ENCODE results near the gene PRSS22. TPM values are rescaled to one million over a fixed set of nuclear protein-coding genes. Genes with fewer than 3 reads are reported as not detected.

Gene PRSS22
- total RNA-seq, 6 donors from 2014 or later: 9.3 to 24.8 (median 16.6) TPM

DNA sequence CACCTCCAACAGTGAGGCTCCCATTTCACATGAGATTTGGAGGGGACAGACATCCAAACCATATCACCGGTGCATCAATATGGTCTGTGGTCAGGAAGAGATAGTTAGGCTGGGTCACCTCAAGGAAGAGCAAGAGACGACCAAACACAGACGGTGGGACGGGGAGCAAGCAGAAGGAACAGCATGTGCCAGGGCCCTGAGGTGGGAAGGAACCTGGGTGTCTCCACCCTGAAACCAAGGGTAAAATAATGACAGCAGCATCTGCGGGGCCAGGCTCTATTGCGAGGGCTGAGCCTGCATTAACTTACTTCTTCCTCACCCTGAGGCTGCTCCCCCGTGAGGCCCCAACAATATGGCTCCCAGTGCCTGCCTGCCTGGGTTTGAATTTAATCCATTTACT is 49.8 kb downstream of the PRSS22 start:
- Histone ChIP-seq H3K4me3 (no peak overlapping the region), H3K9me3 (peaks cover 7 to 9% (median 8%) of the 10 kb centered on the region in 4 donors), H3K27ac (no peak overlapping the region), H3K27me3 (no peaks in the 10 kb centered on the region), H3K36me3 (no peaks in the 10 kb centered on the region), H3K4me1 (no peaks in the 10 kb centered on the region)
- ATAC-seq (ENCODE audit: low FRiP score in 2 of 2) (no peak), DNase-seq (no peak)
- TF ChIP-seq EP300 (IDR thresholded peaks at IDR 0.05) (no peak), POLR2AphosphoS5 (IDR thresholded peaks at IDR 0.05) (no peak), POLR2A (IDR thresholded peaks at IDR 0.05) (no peak)
- TF ChIP-seq, protein P1, sequence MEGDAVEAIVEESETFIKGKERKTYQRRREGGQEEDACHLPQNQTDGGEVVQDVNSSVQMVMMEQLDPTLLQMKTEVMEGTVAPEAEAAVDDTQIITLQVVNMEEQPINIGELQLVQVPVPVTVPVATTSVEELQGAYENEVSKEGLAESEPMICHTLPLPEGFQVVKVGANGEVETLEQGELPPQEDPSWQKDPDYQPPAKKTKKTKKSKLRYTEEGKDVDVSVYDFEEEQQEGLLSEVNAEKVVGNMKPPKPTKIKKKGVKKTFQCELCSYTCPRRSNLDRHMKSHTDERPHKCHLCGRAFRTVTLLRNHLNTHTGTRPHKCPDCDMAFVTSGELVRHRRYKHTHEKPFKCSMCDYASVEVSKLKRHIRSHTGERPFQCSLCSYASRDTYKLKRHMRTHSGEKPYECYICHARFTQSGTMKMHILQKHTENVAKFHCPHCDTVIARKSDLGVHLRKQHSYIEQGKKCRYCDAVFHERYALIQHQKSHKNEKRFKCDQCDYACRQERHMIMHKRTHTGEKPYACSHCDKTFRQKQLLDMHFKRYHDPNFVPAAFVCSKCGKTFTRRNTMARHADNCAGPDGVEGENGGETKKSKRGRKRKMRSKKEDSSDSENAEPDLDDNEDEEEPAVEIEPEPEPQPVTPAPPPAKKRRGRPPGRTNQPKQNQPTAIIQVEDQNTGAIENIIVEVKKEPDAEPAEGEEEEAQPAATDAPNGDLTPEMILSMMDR (IDR thresholded peaks at IDR 0.05): no peak
- WGBS, 2 donors: 86 to 97% methylated on average over 7 of the region's 7 CpGs

DNA sequence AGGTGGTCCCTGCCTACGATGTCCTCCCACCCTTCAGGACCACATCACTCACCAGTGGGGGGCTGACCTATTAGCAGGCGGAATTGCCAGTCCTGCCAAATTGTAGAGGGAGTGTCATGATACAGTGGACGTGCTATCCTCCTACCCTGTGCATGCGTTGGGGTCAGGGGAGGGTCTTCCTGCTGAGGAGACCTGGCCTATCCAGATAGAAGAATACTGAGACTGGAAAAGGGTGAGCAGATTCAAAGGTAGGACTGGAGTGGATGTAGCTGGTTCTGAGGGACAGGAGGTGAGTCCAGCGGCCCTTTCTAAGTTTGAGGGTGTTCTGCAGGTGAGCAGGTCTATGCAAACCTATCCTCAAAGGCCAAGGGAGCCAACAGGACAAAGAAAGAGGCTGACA is 51.7 kb downstream of the PRSS22 start:
- Histone ChIP-seq H3K27ac (no peak overlapping the region), H3K4me1 (no peaks in the 10 kb centered on the region), H3K27me3 (no peaks in the 10 kb centered on the region), H3K9me3 (peaks cover 7 to 9% (median 8%) of the 10 kb centered on the region in 4 donors), H3K36me3 (no peaks in the 10 kb centered on the region), H3K4me3 (no peak overlapping the region)
- TF ChIP-seq, protein P1 (IDR thresholded peaks at IDR 0.05): no peak
- TF ChIP-seq POLR2A (IDR thresholded peaks at IDR 0.05) (no peak), POLR2AphosphoS5 (IDR thresholded peaks at IDR 0.05) (no peak), EP300 (IDR thresholded peaks at IDR 0.05) (no peak)
- ATAC-seq (ENCODE audit: low FRiP score in 2 of 2): no peak
- 66 to 74% methylated on average over 5 of the region's 5 CpGs for WGBS, 2 donors
- no peak for DNase-seq

DNA sequence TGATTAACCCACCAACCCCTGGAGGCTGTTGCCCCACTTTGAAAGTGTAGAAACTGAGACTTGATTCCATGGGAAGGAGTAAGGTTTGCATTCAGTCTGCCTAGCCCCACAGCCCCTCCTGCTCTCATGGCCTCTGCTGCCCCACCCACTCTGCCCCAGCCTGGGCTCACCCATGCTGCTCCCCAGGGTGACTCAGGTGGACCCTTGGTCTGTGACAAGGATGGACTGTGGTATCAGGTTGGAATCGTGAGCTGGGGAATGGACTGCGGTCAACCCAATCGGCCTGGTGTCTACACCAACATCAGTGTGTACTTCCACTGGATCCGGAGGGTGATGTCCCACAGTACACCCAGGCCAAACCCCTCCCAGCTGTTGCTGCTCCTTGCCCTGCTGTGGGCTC is 53.2 kb downstream of the PRSS22 start:
- DNase-seq: no peak
- no peak overlapping the region for H3K4me3 ChIP-seq
- H3K27ac ChIP-seq: no peak overlapping the region
- H3K36me3 ChIP-seq: no peaks in the 10 kb centered on the region
- 90 to 100% methylated on average over 1 to 4 of the region's 4 CpGs for WGBS, 2 donors
- TF ChIP-seq POLR2A (IDR thresholded peaks at IDR 0.05): no peak
- TF ChIP-seq POLR2AphosphoS5 (IDR thresholded peaks at IDR 0.05): no peak
- TF ChIP-seq, protein P1 (IDR thresholded peaks at IDR 0.05): no peak
- TF ChIP-seq EP300 (IDR thresholded peaks at IDR 0.05): no peak
- ATAC-seq (ENCODE audit: low FRiP score in 2 of 2): no peak
- H3K4me1 ChIP-seq: no peaks in the 10 kb centered on the region
- H3K27me3 ChIP-seq: no peaks in the 10 kb centered on the region
- H3K9me3 ChIP-seq: peaks cover 7 to 9% (median 8%) of the 10 kb centered on the region in 4 donors

DNA sequence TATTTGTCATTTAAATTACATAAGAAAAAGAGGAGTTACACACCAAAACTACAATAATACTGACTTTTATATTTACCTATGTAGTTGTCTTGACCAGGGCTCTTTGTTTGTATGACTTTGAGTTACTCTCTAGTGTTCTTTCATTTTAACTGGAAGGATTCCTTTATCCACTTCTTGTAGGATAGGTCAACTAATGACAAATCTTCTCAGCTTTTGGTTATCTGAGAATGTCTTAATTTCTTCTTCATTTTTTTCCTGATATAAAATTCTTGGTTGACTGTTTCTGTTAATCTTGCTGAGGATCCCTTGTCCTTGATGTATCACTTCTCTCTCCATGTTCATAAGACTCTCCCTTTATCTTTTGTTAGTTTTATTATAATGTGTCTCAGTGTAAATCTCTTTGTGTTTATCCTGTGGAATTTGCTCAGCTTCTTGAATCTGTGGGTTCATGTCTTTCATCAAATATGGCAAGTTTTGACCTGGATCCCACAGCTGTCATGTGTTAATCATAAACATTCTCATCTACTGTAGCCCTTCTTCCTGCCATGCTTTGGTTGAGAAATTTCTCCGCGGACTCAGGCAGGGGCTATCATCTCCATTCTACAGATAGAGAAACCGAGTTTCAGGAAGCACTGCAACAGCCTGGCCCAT is 54.3 kb downstream of the PRSS22 start:
- H3K9me3 ChIP-seq: peaks cover 7 to 9% (median 8%) of the 10 kb centered on the region in 4 donors
- no peak for TF ChIP-seq POLR2A (IDR thresholded peaks at IDR 0.05)
- TF ChIP-seq, protein P1 (IDR thresholded peaks at IDR 0.05): no peak
- no peak for TF ChIP-seq EP300 (IDR thresholded peaks at IDR 0.05)
- no peak for TF ChIP-seq POLR2AphosphoS5 (IDR thresholded peaks at IDR 0.05)
- H3K36me3 ChIP-seq: no peaks in the 10 kb centered on the region
- peaks cover 0 to 9% (median 3%) of the 10 kb centered on the region in 4 donors for H3K4me1 ChIP-seq
- no peaks in the 10 kb centered on the region for H3K27me3 ChIP-seq
- H3K4me3 ChIP-seq: no peak overlapping the region
- no peak overlapping the region for H3K27ac ChIP-seq
- DNase-seq (no peak), ATAC-seq (ENCODE audit: low FRiP score in 2 of 2) (no peak)
- 80 to 86% methylated on average over 3 of the region's 3 CpGs for WGBS, 2 donors

Other genes starting within 250 kb of the PRSS22 start
- 10 to 100 TPM; 25.7 to 45.5 (median 33.0) TPM for gene KCTD5, start 175.6 kb downstream of the PRSS22 start, total RNA-seq
- gene PRSS27, start 137.9 kb downstream of the PRSS22 start, total RNA-seq: 1 to 10 TPM in 5 of 6 donors, under 1 TPM in 1; 0.91 to 8.1 (median 1.8) TPM
- 1,000 to 10,000 TPM in 2 of 6 donors, 100 to 1,000 TPM in 4; 317 to 3,815 (median 582) TPM for gene SRRM2, start 105.5 kb downstream of the PRSS22 start, total RNA-seq
- gene ELOB, start 80.9 kb downstream of the PRSS22 start, total RNA-seq: 100 to 1,000 TPM in 5 of 6 donors, 10 to 100 TPM in 1; 73.3 to 245 (median 145) TPM
- under 1 TPM in 2 of 6 donors, not detected in 4; 0.20 to 0.92 TPM for gene PRSS33, start 70.6 kb downstream of the PRSS22 start, total RNA-seq
- under 1 TPM in 2 of 6 donors, not detected in 4; 0.57 to 0.78 TPM for gene PRSS41, start 59.7 kb downstream of the PRSS22 start, total RNA-seq
- 10 to 100 TPM in 3 of 6 donors, 1 to 10 TPM in 2, not detected in 1; 1.2 to 16.2 (median 14.5) TPM for gene PRSS21, start 40.9 kb downstream of the PRSS22 start, total RNA-seq
- gene ZG16B, start 27.9 kb downstream of the PRSS22 start, total RNA-seq: 1 to 10 TPM in 2 of 6 donors, under 1 TPM in 1, not detected in 3; 0.69 to 2.0 (median 1.2) TPM
- gene FLYWCH2, start 25.0 kb upstream of the PRSS22 start, total RNA-seq: 10 to 100 TPM; 31.2 to 70.1 (median 39.7) TPM
- 100 to 1,000 TPM in 1 of 6 donors, 10 to 100 TPM in 5; 19.3 to 162 (median 43.4) TPM for gene FLYWCH1, start 53.8 kb upstream of the PRSS22 start, total RNA-seq
- gene KREMEN2, start 106.1 kb upstream of the PRSS22 start, total RNA-seq: not detected
- gene PAQR4, start 111.2 kb upstream of the PRSS22 start, total RNA-seq: 10 to 100 TPM in 2 of 6 donors, 1 to 10 TPM in 4; 5.2 to 13.5 (median 8.3) TPM
- gene PKMYT1, start 122.3 kb upstream of the PRSS22 start, total RNA-seq: 10 to 100 TPM in 1 of 6 donors, 1 to 10 TPM in 4, under 1 TPM in 1; 0.39 to 19.1 (median 5.4) TPM
- gene CLDN9, start 154.8 kb upstream of the PRSS22 start, total RNA-seq: 1 to 10 TPM in 4 of 6 donors, under 1 TPM in 2; 0.57 to 5.9 (median 1.1) TPM
- 1 to 10 TPM in 1 of 6 donors, under 1 TPM in 2, not detected in 3; 0.30 to 1.9 (median 0.72) TPM for gene CLDN6, start 160.0 kb upstream of the PRSS22 start, total RNA-seq
- gene TNFRSF12A, start 162.2 kb upstream of the PRSS22 start, total RNA-seq: 100 to 1,000 TPM in 1 of 6 donors, 10 to 100 TPM in 5; 37.7 to 431 (median 76.5) TPM
- 10 to 100 TPM; 28.3 to 85.1 (median 42.2) TPM for gene HCFC1R1, start 165.8 kb upstream of the PRSS22 start, total RNA-seq
- 10 to 100 TPM; 18.5 to 40.8 (median 33.1) TPM for gene THOC6, start 165.9 kb upstream of the PRSS22 start, total RNA-seq
- 10 to 100 TPM; 18.5 to 98.5 (median 35.0) TPM for gene BICDL2, start 178.8 kb upstream of the PRSS22 start, total RNA-seq
- 10 to 100 TPM; 10.0 to 41.4 (median 20.5) TPM for gene MMP25, start 188.4 kb upstream of the PRSS22 start, total RNA-seq
- 100 to 1,000 TPM in 3 of 6 donors, 10 to 100 TPM in 3; 31.4 to 220 (median 116) TPM for gene IL32, start 207.5 kb upstream of the PRSS22 start, total RNA-seq
- 1 to 10 TPM in 1 of 6 donors, under 1 TPM in 3, not detected in 2; 0.17 to 1.0 (median 0.28) TPM for gene ZSCAN10, start 241.1 kb upstream of the PRSS22 start, total RNA-seq